Spleen (tissue), 11 donors: ENCODE measurements around the gene LRR1. TPM values are rescaled to one million over a fixed set of nuclear protein-coding genes. Genes with fewer than 3 reads are reported as not detected.

Experiments
- DNase-seq: peaks from one replicate; pipeline ENCODE4 v3.0.0-alpha.2; 2020
- H3K27ac ChIP-seq, 8 donors: fragments of 200-600 bp; sonication (generic) in 7 of 8; 1 replicate in 4 of 8; 2 replicates in 4 of 8; pipeline versions ENCODE4 v1.5.0 to v1.8.0; 2016 to 2021; ENCODE audit warnings: inconsistent platforms in 4 of 8, mild to moderate bottlenecking in 4 of 8, moderate library complexity in 1 of 8
- H3K27me3 ChIP-seq, 7 donors: fragments of 200-600 bp; sonication (generic) in 6 of 7; replicated peaks in 1 of 7; 1 replicate in 4 of 7; 2 replicates in 3 of 7; pipeline versions ENCODE4 v1.5.0 to v1.8.0; 2016 to 2021; ENCODE audit warnings: inconsistent platforms in 3 of 7, mild to moderate bottlenecking in 1 of 7
- H3K36me3 ChIP-seq, 6 donors: fragments of 200-600 bp; sonication (generic) in 5 of 6; 1 replicate in 4 of 6; 2 replicates in 2 of 6; pipeline versions ENCODE4 v1.5.0 to v1.8.0; 2016 to 2021; ENCODE audit warnings: inconsistent platforms in 2 of 6
- H3K4me1 ChIP-seq, 6 donors: fragments of 200-600 bp; sonication (generic) in 5 of 6; 1 replicate in 3 of 6; 2 replicates in 3 of 6; pipeline versions ENCODE4 v1.5.0 to v1.8.0; 2016 to 2021; ENCODE audit warnings: inconsistent platforms in 3 of 6
- H3K4me3 ChIP-seq, 8 donors: fragments of 200-600 bp; sonication (generic) in 7 of 8; 1 replicate in 4 of 8; 2 replicates in 4 of 8; pipeline versions ENCODE4 v1.5.0 to v1.8.0; 2016 to 2021; ENCODE audit warnings: inconsistent platforms in 4 of 8, mild to moderate bottlenecking in 4 of 8, moderate library complexity in 2 of 8
- H3K9me3 ChIP-seq, 8 donors: fragments of 200-600 bp; sonication (generic) in 7 of 8; 1 replicate in 4 of 8; 2 replicates in 4 of 8; pipeline versions ENCODE4 v1.5.0 to v1.8.0; 2016 to 2021; ENCODE audit warnings: inconsistent platforms in 4 of 8
- CTCF ChIP-seq, 11 experiments: fragments of 200-600 bp in 7 of 11; fragments of 450-650 bp in 4 of 11; sonication (generic) in 4 of 11; IDR thresholded peaks in 8 of 11; conservative IDR thresholded peaks in 3 of 11; 1 replicate in 7 of 11; 2 replicates in 4 of 11; pipeline versions ENCODE4 v1.4.0 to v1.8.0; 2016 to 2021; ENCODE audit warnings: antibody characterized with exemption in 11 of 11, inconsistent platforms in 4 of 11, mild to moderate bottlenecking in 1 of 11
- POLR2A ChIP-seq, 3 donors: fragments of 450-650 bp; IDR thresholded peaks; one replicate each; pipeline ENCODE4 v1.5.1; 2017; ENCODE audit warnings: antibody characterized with exemption in 3 of 3, mild to moderate bottlenecking in 1 of 3
- POLR2AphosphoS5 ChIP-seq, 3 donors: sonication (generic); formaldehyde crosslinking; IDR thresholded peaks; one replicate each; pipeline ENCODE4 v1.5.1; 2017; ENCODE audit warnings: antibody characterized with exemption in 3 of 3
- WGBS, 5 donors: extraction: QIAGEN DNeasy Blood & Tissue Kit in 3 of 5; methylation state at CpG; one replicate each; pipeline versions ENCODE4 v1.1.5 to v1.1.7; 2013 to 2018; 5-methylcytosine and 5-hydroxymethylcytosine counted together
- intact Hi-C: fragments of 100-400 bp; cut with DNase I; formaldehyde crosslinking; loops from one replicate; pipeline ENCODE4 v1.15.0; 2023; ENCODE audit warnings: low total_unique reads
- polyA plus RNA-seq, 3 donors: library from polyadenylated mRNA; stranded (reverse); fragments of 200-250 nt; gene quantifications; one replicate each; pipeline ENCODE4 v1.2.1, GENCODE V29; 2013
- total RNA-seq, 7 donors: library from RNA; depleted of rRNA in 3 of 7; stranded (reverse); fragments of >200 nt in 3 of 7; fragmentation: NEBNext Ultra II Directional in 4 of 7; extraction: Animal tissue kit (Norgen Biotek cat#: 25700) in 4 of 7; gene quantifications; one replicate each; pipeline versions ENCODE4 v1.1.0 to v1.2.1, GENCODE V29; 2016 to 2021
- donor health status: healthy with polysubstance abuse.
- donor health status: DM: no; HTN: no; CAD: no; lungs with moderate emphysema.
- donor health status: DM: no; HTN: no; CAD: no.
- donor health status: Bipolar disorder and iron deficiency.
- donor health status: healthy.
- donor health status: DM: no; HTN: no; CAD: no.
- donor health status: DM: yes; HTN: yes; CAD: no.

The LRR1 gene
- total and polyA plus RNA-seq, 10 donors, result 8.8 to 16.5 (median 11.7) TPM

- WGBS, 5 donors, result 79 to 89% (median 85%) methylated on average over 6 of the region's 6 CpGs
- TF ChIP-seq CTCF (IDR thresholded peaks at IDR 0.05 in 8 of 11, conservative IDR thresholded peaks at IDR 0.05 in 3 of 11) (no peak), POLR2AphosphoS5 (IDR thresholded peaks at IDR 0.05) (no peak), POLR2A (IDR thresholded peaks at IDR 0.05) (no peak)
- Histone ChIP-seq H3K9me3 (peaks cover 0 to 4% (median 0%) of the 10 kb centered on the region in 8 donors), H3K4me1 (no peaks in the 10 kb centered on the region), H3K36me3 (no peaks in the 10 kb centered on the region), H3K27me3 (no peaks in the 10 kb centered on the region), H3K4me3 (no peak overlapping the region), H3K27ac (no peak overlapping the region)
- intact Hi-C loops, result no loop called here
- no peak for DNase-seq
These were observed 38.6 kb upstream of the LRR1 start for GRCh38 chr14:49559979-49560768.

GRCh38 chr14:49566714-49567113, 32.0 kb upstream of the LRR1 start:
- H3K27ac ChIP-seq, result no peak overlapping the region
- intact Hi-C loops, result no loop called here
- WGBS, 5 donors, result 91 to 95% (median 93%) methylated on average over 12 of the region's 12 CpGs

GRCh38 chr14:49569281-49569680, 29.5 kb upstream of the LRR1 start:
- WGBS, 5 donors, result 89 to 97% (median 91%) methylated on average over 3 of the region's 3 CpGs
- TF ChIP-seq POLR2AphosphoS5 (IDR thresholded peaks at IDR 0.05) (no peak), CTCF (IDR thresholded peaks at IDR 0.05 in 8 of 11, conservative IDR thresholded peaks at IDR 0.05 in 3 of 11) (no peak), POLR2A (IDR thresholded peaks at IDR 0.05) (no peak)
- intact Hi-C loops, result no loop called here
- Histone ChIP-seq H3K4me1 (no peaks in the 10 kb centered on the region), H3K27me3 (no peaks in the 10 kb centered on the region), H3K4me3 (no peak overlapping the region), H3K9me3 (peaks cover 0 to 13% (median 10%) of the 10 kb centered on the region in 8 donors), H3K27ac (no peak overlapping the region), H3K36me3 (peaks cover 0 to 25% (median 2%) of the 10 kb centered on the region in 6 donors)
- no peak for DNase-seq

More at GRCh38 chr14:49566714-49567113, 32.0 kb upstream of the LRR1 start:
- H3K27me3 ChIP-seq, result no peaks in the 10 kb centered on the region
- H3K9me3 ChIP-seq, result peaks cover 0 to 11% (median 8%) of the 10 kb centered on the region in 8 donors
- DNase-seq, result no peak
- H3K4me3 ChIP-seq, result no peak overlapping the region
- peaks cover 0 to 10% (median 0%) of the 10 kb centered on the region in 6 donors for H3K36me3 ChIP-seq
- TF ChIP-seq POLR2AphosphoS5 (IDR thresholded peaks at IDR 0.05), result no peak
- TF ChIP-seq POLR2A (IDR thresholded peaks at IDR 0.05), result no peak
- no peak for TF ChIP-seq CTCF (IDR thresholded peaks at IDR 0.05 in 8 of 11, conservative IDR thresholded peaks at IDR 0.05 in 3 of 11)
- H3K4me1 ChIP-seq, result no peaks in the 10 kb centered on the region

- no peak overlapping the region for H3K4me3 ChIP-seq
- intact Hi-C loops, result no loop called here
- H3K36me3 ChIP-seq, result peaks cover 0 to 62% (median 22%) of the 10 kb centered on the region in 6 donors
- no peak for DNase-seq
- H3K4me1 ChIP-seq, result no peaks in the 10 kb centered on the region
- H3K27me3 ChIP-seq, result no peaks in the 10 kb centered on the region
- H3K27ac ChIP-seq, result no peak overlapping the region
- WGBS, 5 donors, result 89 to 96% (median 93%) methylated on average over 5 of the region's 5 CpGs
- no peak for TF ChIP-seq POLR2A (IDR thresholded peaks at IDR 0.05)
- no peak for TF ChIP-seq CTCF (IDR thresholded peaks at IDR 0.05 in 8 of 11, conservative IDR thresholded peaks at IDR 0.05 in 3 of 11)
- no peak for TF ChIP-seq POLR2AphosphoS5 (IDR thresholded peaks at IDR 0.05)
- peaks cover 0 to 13% (median 10%) of the 10 kb centered on the region in 8 donors for H3K9me3 ChIP-seq
These were observed 24.7 kb upstream of the LRR1 start for GRCh38 chr14:49574038-49574437.
